Keratinocyte (primary cell): ENCODE measurements around the gene ECI1. TPM values are rescaled to one million over a fixed set of nuclear protein-coding genes. Genes with fewer than 3 reads are reported as not detected.

ENCODE experiments used
- DNase-seq: peaks from one replicate; pipeline ENCODE4 v3.0.0-alpha.2; 2011; ENCODE audit warnings: low read depth, missing footprints, low spot score
- FAIRE-seq: peaks from 2 replicates; lab custom pipeline; 2011; peaks lifted over from hg19 to GRCh38; lab: Jason Lieb, UNC
- H2AFZ ChIP-seq: 2 replicates; pipeline ENCODE4 v1.6.0; 2012; ENCODE audit warnings: low read length, control low read depth, inconsistent platforms; ENCODE audit not compliant: control insufficient read depth
- H3K27ac ChIP-seq: 2 replicates; pipeline ENCODE4 v1.5.1; 2011; ENCODE audit warnings: low read length; ENCODE audit not compliant: control insufficient read depth, insufficient read depth
- H3K27me3 ChIP-seq: 3 replicates; pipeline ENCODE4 v1.6.0; 2011; ENCODE audit warnings: low read length; ENCODE audit not compliant: control insufficient read depth, insufficient read depth; ENCODE audit errors: extremely low read depth
- H3K36me3 ChIP-seq, 2 experiments: 2 replicates in 1 of 2; 3 replicates in 1 of 2; pipeline ENCODE4 v1.5.1; 2011; ENCODE audit warnings: low read length in 2 of 2, mild to moderate bottlenecking in 1 of 2; ENCODE audit not compliant: control insufficient read depth in 2 of 2, insufficient read depth in 2 of 2; ENCODE audit errors: extremely low read depth in 1 of 2
- H3K4me1 ChIP-seq: 3 replicates; pipeline ENCODE4 v1.5.1; 2011; ENCODE audit warnings: low read length; ENCODE audit not compliant: control insufficient read depth, insufficient read depth; ENCODE audit errors: extremely low read depth
- H3K4me2 ChIP-seq: 3 replicates; pipeline ENCODE4 v1.6.0; 2011; ENCODE audit warnings: low read depth, low read length; ENCODE audit not compliant: control insufficient read depth, insufficient read depth; ENCODE audit errors: extremely low read depth
- H3K4me3 ChIP-seq, 3 experiments: fragments of 200-600 bp in 1 of 3; sonication (generic) in 1 of 3; 2 replicates in 2 of 3; 3 replicates in 1 of 3; pipeline ENCODE4 v1.5.1; 2011 to 2016; ENCODE audit warnings: low read length in 3 of 3, mild to moderate bottlenecking in 3 of 3, control low read depth in 2 of 3, inconsistent platforms in 1 of 3, low read depth in 1 of 3, mixed read lengths in 1 of 3, mixed run types in 1 of 3, moderate library complexity in 1 of 3; ENCODE audit not compliant: control insufficient read depth in 2 of 3, insufficient read depth in 2 of 3; ENCODE audit errors: extremely low read depth in 1 of 3
- H3K79me2 ChIP-seq: 2 replicates; pipeline ENCODE4 v1.6.0; 2012; ENCODE audit warnings: low read length; ENCODE audit not compliant: control insufficient read depth, insufficient read depth
- H3K9ac ChIP-seq: 3 replicates; pipeline ENCODE4 v1.6.0; 2011; ENCODE audit warnings: low read length; ENCODE audit not compliant: control insufficient read depth, insufficient read depth; ENCODE audit errors: extremely low read depth
- H3K9me1 ChIP-seq: 3 replicates; pipeline ENCODE4 v1.6.0; 2011; ENCODE audit warnings: low read length; ENCODE audit not compliant: control insufficient read depth, insufficient read depth; ENCODE audit errors: extremely low read depth
- H3K9me3 ChIP-seq: 2 replicates; pipeline ENCODE4 v1.5.1; 2012; ENCODE audit warnings: low read depth, low read length; ENCODE audit not compliant: control insufficient read depth
- H4K20me1 ChIP-seq: 3 replicates; pipeline ENCODE4 v1.6.0; 2011; ENCODE audit warnings: low read length; ENCODE audit not compliant: control insufficient read depth, insufficient read depth; ENCODE audit errors: extremely low read depth
- CTCF ChIP-seq, 3 experiments: IDR thresholded peaks in 1 of 3; conservative IDR thresholded peaks in 1 of 3; optimal IDR thresholded peaks in 1 of 3; 2 replicates in 2 of 3; 3 replicates in 1 of 3; pipeline versions ENCODE3 to v1.5.1; 2011; ENCODE audit warnings: low read length in 3 of 3, mild to moderate bottlenecking in 3 of 3, moderate library complexity in 2 of 3, control low read depth in 1 of 3, inconsistent platforms in 1 of 3; ENCODE audit not compliant: insufficient read depth in 2 of 3; ENCODE audit errors: extremely low read depth in 1 of 3
- EZH2 ChIP-seq: IDR thresholded peaks from one replicate; pipeline ENCODE4 v1.6.1; 2012; ENCODE audit warnings: inconsistent platforms, mild to moderate bottlenecking, low read length, moderate library complexity
- dilution Hi-C: fragments of 300-500 bp; cut with MboI; formaldehyde crosslinking; loops from one replicate; pipeline ENCODE4 v1.7.0; 2020; ENCODE audit warnings: low sequenced_read_pairs; ENCODE audit not compliant: extremely low pct_ligation_motif_present
- polyA plus RNA-seq, 5 experiments: library from polyadenylated mRNA; depleted of rRNA in 3 of 5; stranded (reverse) in 3 of 5; stranded (forward) in 1 of 5; unstranded in 1 of 5; fragments of >200 nt; gene quantifications; 1 replicate in 1 of 5; 2 replicates in 3 of 5; 3 replicates in 1 of 5; pipeline versions ENCODE4 v1.2.1 to v1.2.3, GENCODE V29; 2011 to 2012; ENCODE audit warnings: missing spikeins in 2 of 5, low read depth in 1 of 5, low replicate concordance in 1 of 5

ECI1 gene
- polyA plus RNA-seq, 1 donor (not counting 4 experiments of a cell fraction or from before 2014, with no cell fraction given), result 19.7 TPM

DNA sequence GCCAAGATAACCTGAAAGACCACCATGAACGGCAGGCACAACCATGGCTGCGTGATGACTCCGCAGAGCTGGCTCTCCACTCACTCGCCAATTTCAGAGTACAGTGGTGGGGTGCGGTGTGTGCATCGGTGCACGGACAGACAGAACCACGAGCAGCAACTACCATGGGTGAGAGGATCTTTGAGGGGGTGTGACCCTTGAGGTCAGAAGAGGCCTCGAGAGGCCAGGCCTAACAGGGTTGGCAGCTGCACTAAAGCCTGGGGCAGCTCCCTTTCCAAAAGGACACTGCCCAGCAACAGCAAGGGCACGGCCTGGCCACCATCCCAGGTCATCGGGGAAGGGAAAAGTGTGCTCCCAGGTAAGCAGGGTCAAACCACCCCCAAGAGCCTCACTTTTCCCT lies 1.9 kb upstream of the ECI1 start:
- H4K20me1 ChIP-seq, result peaks cover 19% of the 10 kb centered on the region
- dilution Hi-C loops, result no loop called here
- H3K27ac ChIP-seq, result no peak overlapping the region
- peaks cover 30 to 32% of the 10 kb centered on the region in 2 experiments for H3K36me3 ChIP-seq
- H3K4me1 ChIP-seq, result peaks cover 17% of the 10 kb centered on the region
- no peaks in the 10 kb centered on the region for H3K9me3 ChIP-seq
- H3K4me2 ChIP-seq, result no peak overlapping the region
- H3K9ac ChIP-seq, result no peak overlapping the region
- FAIRE-seq, result no peak
- no peaks in the 10 kb centered on the region for H3K27me3 ChIP-seq
- TF ChIP-seq EZH2 (no peak), CTCF (optimal IDR thresholded peaks at IDR 0.05 in 1 of 3, IDR thresholded peaks at IDR 0.05 in 1 of 3, conservative IDR thresholded peaks at IDR 0.05 in 1 of 3; ENCODE audit: extremely low read depth in 1 of 3, insufficient read depth in 2 of 3, low read length in 3 of 3) (no peak)
- H2AFZ ChIP-seq, result no peak overlapping the region
- H3K9me1 ChIP-seq, result no peaks in the 10 kb centered on the region
- no peak overlapping the region for H3K4me3 ChIP-seq
- no peak for DNase-seq
- peaks cover 31% of the 10 kb centered on the region for H3K79me2 ChIP-seq

DNA sequence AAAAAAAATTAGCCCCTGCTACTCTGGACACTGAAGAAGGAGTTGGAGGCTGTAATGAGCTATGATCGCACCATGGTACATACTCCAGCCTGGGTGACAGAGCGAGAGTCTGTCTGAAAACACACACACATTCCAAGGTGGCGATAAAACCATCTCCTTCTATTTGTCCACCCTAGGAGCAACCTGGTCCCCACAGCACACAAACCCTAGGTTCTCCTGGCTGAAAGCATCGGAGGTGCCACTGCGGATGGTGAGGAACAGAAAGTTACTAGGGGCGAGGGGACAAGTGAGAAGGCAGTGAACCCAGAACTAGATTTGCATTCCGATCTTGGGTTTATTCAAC lies 1.4 kb upstream of the ECI1 start:
- dilution Hi-C loops, result no loop called here
- Histone ChIP-seq H3K4me3 (no peak overlapping the region), H4K20me1 (peaks cover 18% of the 10 kb centered on the region), H3K4me2 (no peak overlapping the region), H3K27ac (peak overlapping the region; percentile 67), H3K27me3 (no peaks in the 10 kb centered on the region), H3K9ac (no peak overlapping the region), H3K9me3 (no peaks in the 10 kb centered on the region), H3K4me1 (peaks cover 17% of the 10 kb centered on the region), H2AFZ (no peak overlapping the region), H3K36me3 (peaks cover 28 to 31% of the 10 kb centered on the region in 2 experiments), H3K79me2 (peaks cover 27% of the 10 kb centered on the region), H3K9me1 (no peaks in the 10 kb centered on the region)
- FAIRE-seq, result no peak
- DNase-seq, result no peak
- no peak for TF ChIP-seq CTCF (optimal IDR thresholded peaks at IDR 0.05 in 1 of 3, IDR thresholded peaks at IDR 0.05 in 1 of 3, conservative IDR thresholded peaks at IDR 0.05 in 1 of 3; ENCODE audit: extremely low read depth in 1 of 3, insufficient read depth in 2 of 3, low read length in 3 of 3)
- TF ChIP-seq EZH2, result no peak
